HepG2 (cell line): ENCODE measurements around the gene NAP1L1. TPM values are rescaled to one million over a fixed set of nuclear protein-coding genes. Genes with fewer than 3 reads are reported as not detected.

Source experiments
- BRCA1 ChIP-seq: sonication (generic); formaldehyde crosslinking; IDR thresholded peaks from 2 replicates; pipeline ENCODE4 v1.4.0; 2020; ENCODE audit warnings: missing genetic modification reagents
- DMTF1 ChIP-seq: sonication (generic); formaldehyde crosslinking; IDR thresholded peaks from 2 replicates; pipeline ENCODE4 v1.4.0; 2020; ENCODE audit warnings: mild to moderate bottlenecking, missing genetic modification reagents
- SMARCC2 ChIP-seq: fragments of 450-650 bp; IDR thresholded peaks from 2 replicates; pipeline ENCODE4 v1.6.1; 2017; ENCODE audit warnings: antibody characterized with exemption, mild to moderate bottlenecking
- TERF1 ChIP-seq: sonication (generic); formaldehyde crosslinking; IDR thresholded peaks from 2 replicates; pipeline ENCODE4 v1.8.0; 2022; ENCODE audit warnings: mild to moderate bottlenecking, missing genetic modification reagents, moderate library complexity
- ZBTB14 ChIP-seq: sonication (generic); formaldehyde crosslinking; IDR thresholded peaks from 2 replicates; pipeline ENCODE4 v1.4.0; 2020; ENCODE audit warnings: missing genetic modification reagents
- ZBTB40 ChIP-seq, 2 experiments: fragments of 450-650 bp in 1 of 2; sonication (generic) in 1 of 2; formaldehyde crosslinking in 1 of 2; IDR thresholded peaks; 2 replicates each; pipeline versions ENCODE4 v1.6.1 to v1.8.0; 2016 to 2022; ENCODE audit warnings: antibody characterized with exemption in 1 of 2, mild to moderate bottlenecking in 1 of 2, missing genetic modification reagents in 1 of 2
- ZNF253 ChIP-seq: sonication (generic); formaldehyde crosslinking; IDR thresholded peaks from 2 replicates; pipeline ENCODE4 v1.8.0; 2022; ENCODE audit warnings: mild to moderate bottlenecking, missing genetic modification reagents, borderline replicate concordance
- ZNF274 ChIP-seq: sonication (generic); formaldehyde crosslinking; IDR thresholded peaks from 2 replicates; pipeline ENCODE4 v1.5.1; 2020; ENCODE audit warnings: mild to moderate bottlenecking, missing genetic modification reagents
- ZNF350 ChIP-seq: sonication (generic); formaldehyde crosslinking; IDR thresholded peaks from 2 replicates; pipeline ENCODE4 v1.4.0; 2020; ENCODE audit warnings: mild to moderate bottlenecking, low read depth, missing genetic modification reagents, borderline replicate concordance
- ZNF749 ChIP-seq: sonication (generic); formaldehyde crosslinking; IDR thresholded peaks from 2 replicates; pipeline ENCODE4 v1.8.0; 2022; ENCODE audit warnings: mild to moderate bottlenecking, missing genetic modification reagents, moderate library complexity, borderline replicate concordance
- polyA plus RNA-seq, 8 experiments: library from polyadenylated mRNA; depleted of rRNA in 3 of 8; stranded (reverse) in 7 of 8; unstranded in 1 of 8; fragments of >200 nt; fragmentation: Illumina TruSeq in 4 of 8; extraction: Trizol in 4 of 8; gene quantifications; 2 replicates each; pipeline versions ENCODE4 v1.2.1 to v1.2.3, GENCODE V29; 2011 to 2016; ENCODE audit warnings: low read depth in 4 of 8, missing spikeins in 1 of 8, mixed read lengths in 1 of 8; ENCODE audit not compliant: insufficient read depth in 1 of 8
- total RNA-seq, 5 experiments: library from RNA; depleted of rRNA; stranded (reverse); fragments of >200 nt; fragmentation: Illumina TruSeq; extraction: Trizol; gene quantifications; 2 replicates each; pipeline ENCODE4 v1.2.3, GENCODE V29; 2016; ENCODE audit warnings: low read depth in 1 of 5
- TF ChIP-seq, protein P1 (sequence below): sonication (generic); formaldehyde crosslinking; IDR thresholded peaks from 2 replicates; pipeline ENCODE4 v1.4.0; 2020; ENCODE audit warnings: mild to moderate bottlenecking, low read depth, missing genetic modification reagents

NAP1L1 gene
- total and polyA plus RNA-seq, 2 of the 13 experiments (the other 11 are each of a cell fraction or from before 2014, with no cell fraction given), result 207 to 309 TPM

DNA sequence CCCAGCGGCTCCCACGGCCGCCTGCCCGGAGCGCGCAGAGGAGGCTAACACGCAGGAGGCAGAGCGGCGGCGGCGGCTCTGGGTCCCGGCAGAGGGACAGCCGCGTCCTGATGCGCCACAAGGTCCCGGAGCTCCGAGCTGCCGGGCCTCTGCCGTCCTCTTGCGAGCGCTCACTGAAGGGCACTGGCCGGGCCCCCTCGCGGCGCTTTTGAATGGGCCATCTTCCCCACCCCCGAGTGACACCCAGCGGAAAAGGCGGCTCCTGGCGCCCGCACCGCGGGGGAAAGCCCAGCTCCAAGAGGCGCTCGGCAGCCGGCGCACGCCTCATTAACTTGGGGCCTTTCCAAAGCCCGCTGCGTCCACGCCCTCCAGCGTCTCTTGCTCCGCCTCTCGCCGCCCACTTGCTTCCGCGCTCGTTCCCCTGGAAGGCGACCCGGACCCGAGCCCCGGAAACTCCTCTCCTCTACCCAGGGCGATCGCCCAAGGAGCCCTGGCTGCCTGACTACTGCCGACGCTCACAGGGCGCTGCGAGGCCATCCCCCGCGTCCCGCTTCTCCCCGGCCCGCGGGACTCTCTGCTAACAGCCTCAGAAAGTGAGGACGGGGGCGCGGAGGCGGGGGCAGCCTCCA, 53.0 kb downstream of the NAP1L1 start, which contains the start of gene PHLDA1 (continued):
- no peak for TF ChIP-seq ZBTB40 (IDR thresholded peaks at IDR 0.05)
- TF ChIP-seq ZBTB40 (CRISPR knock-in tag; IDR thresholded peaks at IDR 0.05), result no peak; the same call in 1 of the 2 replicates
- 0 out of 2 replicates have a peak, but pooled peaks have one; percentile 13 for TF ChIP-seq DMTF1 (CRISPR knock-in tag)
- TF ChIP-seq TERF1 (CRISPR knock-in tag), result 0 out of 2 replicates have a peak, but pooled peaks have one; percentile 46
- TF ChIP-seq SMARCC2, result no peak
- peak; percentile 96 for TF ChIP-seq BRCA1
- TF ChIP-seq ZNF350 (CRISPR knock-in tag), result no peak
- peak; percentile 62; the same call in 1 of the 2 replicates for TF ChIP-seq ZNF253 (CRISPR knock-in tag)
- no peak; the same call in 1 of the 2 replicates for TF ChIP-seq ZBTB14 (CRISPR knock-in tag)
- TF ChIP-seq ZNF749, result peak; percentile 79; the same call in 1 of the 2 replicates
- TF ChIP-seq, protein P1, sequence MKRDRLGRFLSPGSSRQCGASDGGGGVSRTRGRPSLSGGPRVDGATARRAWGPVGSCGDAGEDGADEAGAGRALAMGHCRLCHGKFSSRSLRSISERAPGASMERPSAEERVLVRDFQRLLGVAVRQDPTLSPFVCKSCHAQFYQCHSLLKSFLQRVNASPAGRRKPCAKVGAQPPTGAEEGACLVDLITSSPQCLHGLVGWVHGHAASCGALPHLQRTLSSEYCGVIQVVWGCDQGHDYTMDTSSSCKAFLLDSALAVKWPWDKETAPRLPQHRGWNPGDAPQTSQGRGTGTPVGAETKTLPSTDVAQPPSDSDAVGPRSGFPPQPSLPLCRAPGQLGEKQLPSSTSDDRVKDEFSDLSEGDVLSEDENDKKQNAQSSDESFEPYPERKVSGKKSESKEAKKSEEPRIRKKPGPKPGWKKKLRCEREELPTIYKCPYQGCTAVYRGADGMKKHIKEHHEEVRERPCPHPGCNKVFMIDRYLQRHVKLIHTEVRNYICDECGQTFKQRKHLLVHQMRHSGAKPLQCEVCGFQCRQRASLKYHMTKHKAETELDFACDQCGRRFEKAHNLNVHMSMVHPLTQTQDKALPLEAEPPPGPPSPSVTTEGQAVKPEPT (CRISPR knock-in tag), result 0 out of 2 replicates have a peak, but pooled peaks have one; percentile 33
- peak; percentile 51 for TF ChIP-seq ZNF274 (CRISPR knock-in tag)
